IMR-90 (cell line): ENCODE measurements around the gene NDUFAF7. TPM values are rescaled to one million over a fixed set of nuclear protein-coding genes. Genes with fewer than 3 reads are reported as not detected.
"Not testable (repeated sequence)": the region's sequence is repeated elsewhere in the genome, so short reads cannot be mapped to it uniquely, and the experiment has no call there.

Experiments used
- ATAC-seq: fragments of 200-7000 bp; cut with Tn5 transposase; 2 replicates; pipeline ENCODE4 v1.9.1; 2020; ENCODE audit warnings: low read depth, mild to moderate bottlenecking, moderate library complexity
- BruUV-seq: library from RNA; stranded (reverse); fragments of 400-500 nt; replicated peaks from 2 replicates; lab custom pipeline; 2021; lab: Mats Ljungman, UMichigan
- CTCF ChIA-PET: fragments of 300-600 bp; formaldehyde crosslinking; extraction: SDS; loops from one replicate; lab custom pipeline; 2021; ENCODE audit warnings: antibody characterized with exemption; lab: Yijun Ruan, JAX
- POLR2A ChIA-PET: fragments of 300-600 bp; sonication (Branson Sonifier 250); formaldehyde crosslinking; loops from one replicate; lab custom pipeline; 2022; ENCODE audit warnings: antibody characterized with exemption; ENCODE audit not compliant: unreplicated experiment; lab: Charles Lee
- DNase-seq: peaks from one replicate; pipeline ENCODE4 v3.0.0; 2013
- H2AFZ ChIP-seq: replicated peaks from 2 replicates; pipeline ENCODE3; 2013; ENCODE audit warnings: low read length, mild to moderate bottlenecking; ENCODE audit not compliant: poor library complexity
- H2AK5ac ChIP-seq: 2 replicates; pipeline ENCODE4 v1.6.1; 2013; ENCODE audit warnings: low read depth, low read length, inconsistent platforms
- H2AK9ac ChIP-seq: replicated peaks from 2 replicates; pipeline ENCODE3; 2013; ENCODE audit warnings: mild to moderate bottlenecking, low read depth, low read length, moderate library complexity; ENCODE audit not compliant: poor library complexity
- H2BK120ac ChIP-seq: 2 replicates; pipeline ENCODE4 v1.6.1; 2013; ENCODE audit warnings: low read depth, low read length, inconsistent platforms
- H2BK15ac ChIP-seq: 3 replicates; pipeline ENCODE4 v1.6.1; 2013; ENCODE audit warnings: low read depth, low read length, inconsistent platforms
- H2BK20ac ChIP-seq: 2 replicates; pipeline ENCODE4 v1.6.1; 2013; ENCODE audit warnings: low read depth, mild to moderate bottlenecking, inconsistent platforms, low read length, moderate library complexity
- H2BK5ac ChIP-seq: 2 replicates; pipeline ENCODE4 v1.6.1; 2013; ENCODE audit warnings: mild to moderate bottlenecking, low read depth, low read length, inconsistent platforms; ENCODE audit not compliant: poor library complexity, severe bottlenecking
- H3K14ac ChIP-seq: replicated peaks from 2 replicates; pipeline ENCODE4 v1.6.1; 2013; ENCODE audit warnings: low read depth, low read length, inconsistent platforms
- H3K18ac ChIP-seq: 2 replicates; pipeline ENCODE4 v1.6.1; 2013; ENCODE audit warnings: low read depth, low read length, control low read depth
- H3K23ac ChIP-seq: 2 replicates; pipeline ENCODE4 v1.6.1; 2013; ENCODE audit warnings: low read depth, low read length, inconsistent platforms
- H3K27ac ChIP-seq: 2 replicates; pipeline ENCODE4 v1.5.1; 2013; ENCODE audit warnings: mild to moderate bottlenecking, control low read depth, low read length; ENCODE audit not compliant: insufficient read depth
- H3K27me3 ChIP-seq: 2 replicates; pipeline ENCODE4 v1.6.1; 2013; ENCODE audit warnings: low read length; ENCODE audit not compliant: control insufficient read depth, insufficient read depth
- H3K36me3 ChIP-seq: 2 replicates; pipeline ENCODE4 v1.6.1; 2013; ENCODE audit warnings: low read length, mixed read lengths; ENCODE audit not compliant: control insufficient read depth, insufficient read depth
- H3K4ac ChIP-seq: 2 replicates; pipeline ENCODE4 v1.6.1; 2013; ENCODE audit warnings: low read depth, low read length, inconsistent platforms
- H3K4me1 ChIP-seq: 2 replicates; pipeline ENCODE4 v1.6.1; 2013; ENCODE audit warnings: low read length, mixed read lengths; ENCODE audit not compliant: control insufficient read depth, insufficient read depth
- H3K4me2 ChIP-seq: 2 replicates; pipeline ENCODE4 v1.6.1; 2013; ENCODE audit warnings: low read depth, mild to moderate bottlenecking, control low read depth, low read length, moderate library complexity
- H3K4me3 ChIP-seq: 2 replicates; pipeline ENCODE4 v1.5.1; 2013; ENCODE audit warnings: low read depth, mild to moderate bottlenecking, control low read depth, low read length, moderate library complexity; ENCODE audit not compliant: insufficient read depth
- H3K56ac ChIP-seq: 2 replicates; pipeline ENCODE4 v1.6.1; 2013; ENCODE audit warnings: low read length, inconsistent platforms; ENCODE audit not compliant: insufficient read depth; ENCODE audit errors: extremely low read depth
- H3K79me1 ChIP-seq, 2 experiments: 2 replicates each; pipeline ENCODE4 v1.6.1; 2013; ENCODE audit warnings: low read length in 2 of 2, inconsistent platforms in 1 of 2, low read depth in 1 of 2
- H3K9ac ChIP-seq: 2 replicates; pipeline ENCODE4 v1.6.1; 2013; ENCODE audit warnings: low read depth, low read length, control low read depth
- H3K9me1 ChIP-seq: 2 replicates; pipeline ENCODE4 v1.6.1; 2013; ENCODE audit warnings: low read length, inconsistent platforms; ENCODE audit not compliant: insufficient read depth
- H3K9me3 ChIP-seq: 2 replicates; pipeline ENCODE4 v1.6.1; 2013; ENCODE audit warnings: low read length; ENCODE audit not compliant: control insufficient read depth, insufficient read depth
- H4K20me1 ChIP-seq: 2 replicates; pipeline ENCODE4 v1.6.1; 2013; ENCODE audit warnings: low read length, inconsistent platforms; ENCODE audit not compliant: insufficient read depth
- H4K5ac ChIP-seq: 2 replicates; pipeline ENCODE4 v1.6.1; 2013; ENCODE audit warnings: mild to moderate bottlenecking, low read depth, low read length, control low read depth
- H4K8ac ChIP-seq, 2 experiments: 2 replicates each; pipeline ENCODE4 v1.6.1; 2013; ENCODE audit warnings: low read depth in 2 of 2, low read length in 2 of 2, control low read depth in 1 of 2, inconsistent platforms in 1 of 2
- H4K91ac ChIP-seq: 2 replicates; pipeline ENCODE4 v1.6.1; 2013; ENCODE audit warnings: low read depth, low read length, inconsistent platforms; ENCODE audit not compliant: insufficient read depth
- BHLHE40 ChIP-seq: fragments of 150-350 bp; IDR thresholded peaks from 2 replicates; pipeline ENCODE4 v1.6.1; 2016; ENCODE audit warnings: mild to moderate bottlenecking, low read depth, low read length
- FOS ChIP-seq: fragments of 150-350 bp; IDR thresholded peaks from 2 replicates; pipeline ENCODE4 v1.6.1; 2016; ENCODE audit warnings: low read depth, low read length
- MAZ ChIP-seq: IDR thresholded peaks from 2 replicates; pipeline ENCODE4 v1.6.1; 2012; ENCODE audit warnings: low read depth, mild to moderate bottlenecking, low read length, improper control_type of control experiment, moderate library complexity, borderline replicate concordance
- POLR2A ChIP-seq: IDR thresholded peaks from 2 replicates; pipeline ENCODE4 v1.6.1; 2012; ENCODE audit warnings: mild to moderate bottlenecking, low read depth, low read length
- RAD21 ChIP-seq: IDR thresholded peaks from 2 replicates; pipeline ENCODE4 v1.6.1; 2012; ENCODE audit warnings: low read length, improper control_type of control experiment
- RCOR1 ChIP-seq: IDR thresholded peaks from 2 replicates; pipeline ENCODE4 v1.6.1; 2012; ENCODE audit warnings: mild to moderate bottlenecking, low read length, improper control_type of control experiment; ENCODE audit not compliant: insufficient replicate concordance
- WGBS, 2 experiments: methylation state at CpG; one replicate each; pipeline versions ENCODE4 v1.1.5 to v1.1.7; 2013; ENCODE audit warnings: missing lambda C conversion rate in 2 of 2; ENCODE audit not compliant: insufficient read length in 1 of 2; ENCODE audit errors: extremely low coverage in 2 of 2; 5-methylcytosine and 5-hydroxymethylcytosine counted together
- dilution Hi-C: fragments of 300-500 bp; cut with HindIII; formaldehyde crosslinking; loops from one replicate; pipeline ENCODE4 v1.14.3; 2018; ENCODE audit warnings: low sequenced_read_pairs; ENCODE audit not compliant: unreplicated experiment
- in situ Hi-C: fragments of 300-500 bp; cut with MboI; formaldehyde crosslinking; loops from 3 replicates; pipeline ENCODE4 v1.14.3; 2019; ENCODE audit warnings: low sequenced_read_pairs, inconsistent platforms, mixed read lengths
- intact Hi-C: fragments of 100-400 bp; cut with micrococcal nuclease; formaldehyde crosslinking; loops from 2 replicates; pipeline ENCODE4 v1.10.0; 2022
- polyA plus RNA-seq, 3 experiments: library from polyadenylated mRNA; depleted of rRNA; stranded (reverse); fragments of >200 nt; gene quantifications; 2 replicates each; pipeline ENCODE4 v1.2.3, GENCODE V29; 2012; ENCODE audit warnings: low replicate concordance in 1 of 3
- total RNA-seq: library from RNA; depleted of rRNA; stranded (reverse); fragments of >200 nt; gene quantifications from 2 replicates; pipeline ENCODE4 v1.2.3, GENCODE V29; 2012
- TF ChIP-seq, protein P1 (sequence below): conservative IDR thresholded peaks from 2 replicates; pipeline ENCODE4 v1.5.1; 2012; ENCODE audit warnings: mild to moderate bottlenecking, low read depth, low read length, improper control_type of control experiment

The NDUFAF7 gene
- total and polyA plus RNA-seq, 2 of the 4 experiments (the other 2 are of a cell fraction): 9.9 to 17.4 TPM

- Histone ChIP-seq H2BK20ac (no peak overlapping the region), H4K8ac (no peak overlapping the region), H3K23ac (no peak overlapping the region), H3K14ac (no peak overlapping the region), H3K4me3 (no peak overlapping the region), H3K36me3 (no peaks in the 10 kb centered on the region), H4K5ac (no peak overlapping the region), H2AK9ac (no peak overlapping the region), H2AK5ac (no peak overlapping the region), H3K27me3 (no peaks in the 10 kb centered on the region; the same call in 1 of the 2 replicates), H3K4me1 (peaks cover 2% of the 10 kb centered on the region), H2AFZ (no peak overlapping the region), H3K4me2 (no peak overlapping the region), H3K79me1 (peaks cover 5 to 18% of the 10 kb centered on the region in 2 experiments; a peak in 2 of 4 replicates), H3K9me1 (peaks cover 6% of the 10 kb centered on the region; the same call in 1 of the 2 replicates), H3K4ac (no peak overlapping the region), H3K18ac (no peak overlapping the region), H3K27ac (no peak overlapping the region), H3K9ac (no peak overlapping the region), H3K56ac (no peak overlapping the region), H2BK5ac (no peak overlapping the region), H4K20me1 (no peaks in the 10 kb centered on the region), H4K91ac (no peak overlapping the region), H3K9me3 (no peaks in the 10 kb centered on the region), H2BK120ac (no peak overlapping the region), H2BK15ac (no peak overlapping the region)
- CTCF ChIA-PET: no interaction called here
- WGBS, 2 experiments: no CpG with 5 or more reads among the region's 1 CpG
- no TSS peak for BruUV-seq
- no peak for TF ChIP-seq BHLHE40
- TF ChIP-seq MAZ: no peak
- no peak for TF ChIP-seq POLR2A
- TF ChIP-seq, protein P1, sequence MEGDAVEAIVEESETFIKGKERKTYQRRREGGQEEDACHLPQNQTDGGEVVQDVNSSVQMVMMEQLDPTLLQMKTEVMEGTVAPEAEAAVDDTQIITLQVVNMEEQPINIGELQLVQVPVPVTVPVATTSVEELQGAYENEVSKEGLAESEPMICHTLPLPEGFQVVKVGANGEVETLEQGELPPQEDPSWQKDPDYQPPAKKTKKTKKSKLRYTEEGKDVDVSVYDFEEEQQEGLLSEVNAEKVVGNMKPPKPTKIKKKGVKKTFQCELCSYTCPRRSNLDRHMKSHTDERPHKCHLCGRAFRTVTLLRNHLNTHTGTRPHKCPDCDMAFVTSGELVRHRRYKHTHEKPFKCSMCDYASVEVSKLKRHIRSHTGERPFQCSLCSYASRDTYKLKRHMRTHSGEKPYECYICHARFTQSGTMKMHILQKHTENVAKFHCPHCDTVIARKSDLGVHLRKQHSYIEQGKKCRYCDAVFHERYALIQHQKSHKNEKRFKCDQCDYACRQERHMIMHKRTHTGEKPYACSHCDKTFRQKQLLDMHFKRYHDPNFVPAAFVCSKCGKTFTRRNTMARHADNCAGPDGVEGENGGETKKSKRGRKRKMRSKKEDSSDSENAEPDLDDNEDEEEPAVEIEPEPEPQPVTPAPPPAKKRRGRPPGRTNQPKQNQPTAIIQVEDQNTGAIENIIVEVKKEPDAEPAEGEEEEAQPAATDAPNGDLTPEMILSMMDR: no peak
- no peak for TF ChIP-seq RCOR1
- TF ChIP-seq FOS: no peak
- no peak for TF ChIP-seq RAD21
- in situ Hi-C loops: no loop called here
- dilution Hi-C loops: no loop called here
- intact Hi-C loops: no loop called here
- no peak for DNase-seq
- POLR2A ChIA-PET: no interaction called here
- ATAC-seq: no peak
These were observed 38.9 kb upstream of the NDUFAF7 start for GRCh38 chr2:37192551-37192950.

DNA sequence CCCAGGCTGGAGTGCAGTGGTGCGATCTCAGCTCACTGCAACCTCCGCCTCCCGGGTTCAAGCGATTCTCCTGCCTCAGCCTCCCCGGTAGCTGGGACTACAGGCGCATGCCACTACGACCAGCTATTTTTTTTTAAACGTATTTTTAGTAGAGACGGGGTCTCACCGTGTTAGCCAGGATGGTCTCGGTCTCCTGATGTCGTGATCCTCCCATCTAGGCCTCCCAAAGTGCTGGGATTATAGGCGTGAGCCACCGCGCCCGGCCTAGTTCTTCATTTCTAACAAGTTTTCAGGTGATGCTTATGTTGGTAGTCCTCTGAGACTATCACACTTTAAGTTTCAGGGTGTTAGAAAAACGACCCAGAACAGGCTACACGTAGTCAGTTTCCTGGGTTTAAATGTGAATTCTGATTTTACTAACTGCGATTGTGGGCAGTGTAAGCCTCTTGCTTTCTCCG, 35.6 kb upstream of the NDUFAF7 start:
- H3K4ac ChIP-seq: peak overlapping the region; percentile 88
- H4K20me1 ChIP-seq, ATAC-seq, POLR2A ChIA-PET, intact Hi-C loops, H3K36me3 ChIP-seq, H3K27me3 ChIP-seq, dilution Hi-C loops, H3K9me3 ChIP-seq, DNase-seq, H3K23ac ChIP-seq, H3K9me1 ChIP-seq, H2AK5ac ChIP-seq, H2BK20ac ChIP-seq, H3K9ac ChIP-seq, in situ Hi-C loops, H3K27ac ChIP-seq, H3K4me1 ChIP-seq, BruUV-seq: not testable (repeated sequence)
- peak overlapping the region; percentile 98 for H3K4me2 ChIP-seq
- peaks cover 13 to 48% of the 10 kb centered on the region in 2 experiments for H3K79me1 ChIP-seq
- CTCF ChIA-PET: interaction anchor here (0.6 kb wide), 1 partner anchor 1360 kb away, joined by 3 read pairs; no protein-coding TSS in a partner anchor
- H3K18ac ChIP-seq: peak overlapping the region; percentile 7; the same call in 1 of the 2 replicates
- peak overlapping the region; percentile 100 for H2AFZ ChIP-seq
- H4K5ac ChIP-seq: peak overlapping the region; percentile 88
- H2BK120ac ChIP-seq: 0 out of 2 replicates have a peak overlapping the region, but pooled peaks have one; percentile 5
- WGBS, 2 experiments: 96% methylated on average over 9 of the region's 20 CpGs; no CpG with 5 or more reads in 1 of the 2 experiments
- H3K14ac ChIP-seq: peak overlapping the region; percentile 83
- H4K8ac ChIP-seq: peak overlapping the region; percentile 70 to 100
- peak overlapping the region; percentile 27; the same call in 1 of the 3 replicates for H2BK15ac ChIP-seq
- peak overlapping the region; percentile 78 for H3K4me3 ChIP-seq
- peak overlapping the region; percentile 82 for H2BK5ac ChIP-seq
- H4K91ac ChIP-seq: peak overlapping the region; percentile 86
- peak overlapping the region; percentile 33; the same call in 1 of the 2 replicates for H3K56ac ChIP-seq
- H2AK9ac ChIP-seq: peak overlapping the region; percentile 96
